HepG2 (cell line): ENCODE data around the gene SEMA4C. TPM values are rescaled to one million over a fixed set of nuclear protein-coding genes. Genes with fewer than 3 reads are reported as not detected.

Experiments
- ATAC-seq: fragments of 200-7000 bp; cut with Tn5 transposase; 3 replicates; pipeline ENCODE4 v1.9.1; 2020; ENCODE audit warnings: mild to moderate bottlenecking, moderate library complexity
- BruUV-seq: library from RNA; stranded (reverse); fragments of 400-500 nt; replicated peaks from 2 replicates; lab custom pipeline; 2021; lab: Mats Ljungman, UMichigan
- CTCF ChIA-PET: fragments of 300-600 bp; formaldehyde crosslinking; extraction: SDS; loops from one replicate; lab custom pipeline; 2021; ENCODE audit warnings: low total read pairs, inconsistent platforms, low intra/inter-chr PET ratio; lab: Yijun Ruan, JAX
- POLR2A ChIA-PET: fragments of 350-600 bp; sonication (Branson Sonifier 250); formaldehyde crosslinking; loops from one replicate; lab custom pipeline; 2020; ENCODE audit warnings: antibody characterized with exemption, inconsistent platforms; lab: Yijun Ruan, JAX
- DNase-seq: peaks from one replicate; pipeline ENCODE4 v3.0.0-alpha.2; 2015; ENCODE audit warnings: low spot score
- FAIRE-seq: peaks from 3 replicates; lab custom pipeline; 2011; peaks lifted over from hg19 to GRCh38; lab: Jason Lieb, UNC
- H2AFZ ChIP-seq: one replicate; pipeline ENCODE4 v1.6.1; 2011; ENCODE audit warnings: low read length, inconsistent platforms
- H3K27ac ChIP-seq: fragments of 300-600 bp; 3 replicates; pipeline ENCODE4 v1.8.0; 2011; ENCODE audit warnings: mixed run types, mild to moderate bottlenecking, mixed read lengths, low read length, inconsistent platforms; ENCODE audit not compliant: insufficient read depth; ENCODE audit errors: extremely low read length
- H3K27me3 ChIP-seq, 2 experiments: fragments of 200-600 bp in 1 of 2; 2 replicates in 1 of 2; 3 replicates in 1 of 2; pipeline versions ENCODE4 v1.6.0 to v1.8.0; 2011; ENCODE audit warnings: low read length in 2 of 2, mild to moderate bottlenecking in 2 of 2, moderate library complexity in 2 of 2, inconsistent platforms in 1 of 2; ENCODE audit not compliant: insufficient read depth in 2 of 2, control insufficient read depth in 1 of 2
- H3K36me3 ChIP-seq, 2 experiments: fragments of 200-600 bp in 1 of 2; replicated peaks in 1 of 2; 2 replicates in 1 of 2; 3 replicates in 1 of 2; pipeline versions ENCODE4 v1.5.1 to v1.8.0; 2011; ENCODE audit warnings: low read length in 2 of 2, inconsistent platforms in 1 of 2; ENCODE audit not compliant: insufficient read depth in 2 of 2, control insufficient read depth in 1 of 2
- H3K4me1 ChIP-seq: 2 replicates; pipeline ENCODE4 v1.5.1; 2012; ENCODE audit warnings: low read length, inconsistent platforms; ENCODE audit not compliant: insufficient read depth
- H3K4me2 ChIP-seq: 2 replicates; pipeline ENCODE4 v1.6.0; 2011; ENCODE audit warnings: low read depth, low read length, inconsistent platforms
- H3K4me3 ChIP-seq, 3 experiments: fragments of 200-600 bp in 1 of 3; sonication (generic), shearing (Covaris generic) in 1 of 3; replicated peaks in 1 of 3; 2 replicates each; pipeline ENCODE4 v1.5.1; 2011 to 2016; ENCODE audit warnings: low read length in 3 of 3, inconsistent platforms in 2 of 3, low read depth in 2 of 3, mild to moderate bottlenecking in 2 of 3, control low read depth in 1 of 3, mixed read lengths in 1 of 3; ENCODE audit not compliant: insufficient read depth in 1 of 3
- H3K79me2 ChIP-seq: one replicate; pipeline ENCODE4 v1.6.1; 2011; ENCODE audit warnings: low read length, inconsistent platforms; ENCODE audit not compliant: insufficient read depth
- H3K9ac ChIP-seq: 2 replicates; pipeline ENCODE4 v1.6.0; 2011; ENCODE audit warnings: mild to moderate bottlenecking, low read depth, low read length, inconsistent platforms; ENCODE audit not compliant: insufficient read depth
- H3K9me3 ChIP-seq: 2 replicates; pipeline ENCODE4 v1.5.1; 2012; ENCODE audit warnings: mild to moderate bottlenecking, low read length
- H4K20me1 ChIP-seq: 2 replicates; pipeline ENCODE4 v1.6.0; 2011; ENCODE audit warnings: inconsistent platforms, mild to moderate bottlenecking, low read length, moderate library complexity; ENCODE audit not compliant: insufficient read depth
- AKNA ChIP-seq: sonication (generic); formaldehyde crosslinking; IDR thresholded peaks from 2 replicates; pipeline ENCODE4 v1.4.0; 2020; ENCODE audit warnings: missing genetic modification reagents, borderline replicate concordance
- BORCS8-MEF2B ChIP-seq: sonication (generic); formaldehyde crosslinking; IDR thresholded peaks from 2 replicates; pipeline ENCODE4 v1.8.0; 2022; ENCODE audit warnings: mild to moderate bottlenecking, missing genetic modification reagents
- GATA4 ChIP-seq: sonication (generic); IDR thresholded peaks from 2 replicates; pipeline ENCODE4 v1.6.1; 2016; ENCODE audit warnings: antibody characterized with exemption, low read depth, borderline replicate concordance
- KLF15 ChIP-seq: sonication (generic); formaldehyde crosslinking; IDR thresholded peaks from 2 replicates; pipeline ENCODE4 v1.8.1; 2023; ENCODE audit warnings: borderline replicate concordance, mild to moderate bottlenecking, inconsistent platforms, missing genetic modification reagents, mixed read lengths
- MBNL3 ChIP-seq: fragments of 250-450 bp; sonication (Bioruptor Pico); conservative IDR thresholded peaks from 2 replicates; pipeline ENCODE4 v1.8.0; 2022; ENCODE audit warnings: mild to moderate bottlenecking, inconsistent platforms
- ZFY ChIP-seq: sonication (generic); formaldehyde crosslinking; IDR thresholded peaks from 2 replicates; pipeline ENCODE4 v1.4.0; 2020; ENCODE audit warnings: missing genetic modification reagents
- ZNF10 ChIP-seq: sonication (generic); formaldehyde crosslinking; IDR thresholded peaks from 2 replicates; pipeline ENCODE4 v1.4.0; 2020; ENCODE audit warnings: mild to moderate bottlenecking, low read depth, missing genetic modification reagents, borderline replicate concordance
- ZNF274 ChIP-seq: sonication (generic); formaldehyde crosslinking; IDR thresholded peaks from 2 replicates; pipeline ENCODE4 v1.5.1; 2020; ENCODE audit warnings: mild to moderate bottlenecking, missing genetic modification reagents
- ZNF709 ChIP-seq: sonication (generic); formaldehyde crosslinking; IDR thresholded peaks from 2 replicates; pipeline ENCODE4 v1.5.0; 2020; ENCODE audit warnings: mild to moderate bottlenecking, missing genetic modification reagents
- WGBS: methylation state at CpG from one replicate; pipeline ENCODE4 v1.1.6; 2017; ENCODE audit warnings: low lambda C conversion rate; 5-methylcytosine and 5-hydroxymethylcytosine counted together
- in situ Hi-C: cut with HindIII; loops from 2 replicates; pipeline ENCODE4 v1.10.0; 2017; ENCODE audit warnings: low pct_unique_long_range_greater_than_20kb; ENCODE audit not compliant: extremely low pct_ligation_motif_present
- intact Hi-C: fragments of 100-400 bp; cut with micrococcal nuclease; formaldehyde crosslinking; loops from one replicate; pipeline ENCODE4 v1.10.0; 2022; ENCODE audit not compliant: unreplicated experiment
- polyA plus RNA-seq, 8 experiments: library from polyadenylated mRNA; depleted of rRNA in 3 of 8; stranded (reverse) in 7 of 8; unstranded in 1 of 8; fragments of >200 nt; fragmentation: Illumina TruSeq in 4 of 8; extraction: Trizol in 4 of 8; gene quantifications; 2 replicates each; pipeline versions ENCODE4 v1.2.1 to v1.2.3, GENCODE V29; 2011 to 2016; ENCODE audit warnings: low read depth in 4 of 8, missing spikeins in 1 of 8, mixed read lengths in 1 of 8; ENCODE audit not compliant: insufficient read depth in 1 of 8
- total RNA-seq, 5 experiments: library from RNA; depleted of rRNA; stranded (reverse); fragments of >200 nt; fragmentation: Illumina TruSeq; extraction: Trizol; gene quantifications; 2 replicates each; pipeline ENCODE4 v1.2.3, GENCODE V29; 2016; ENCODE audit warnings: low read depth in 1 of 5
- TF ChIP-seq, protein P1 (sequence below): sonication (generic); formaldehyde crosslinking; IDR thresholded peaks from 2 replicates; pipeline ENCODE4 v1.8.0; 2022; ENCODE audit warnings: missing genetic modification reagents, mild to moderate bottlenecking, inconsistent platforms, borderline replicate concordance

Gene SEMA4C
- total and polyA plus RNA-seq, 2 of the 13 experiments (the other 11 are each of a cell fraction or from before 2014, with no cell fraction given) = 25.9 to 46.6 TPM

DNA sequence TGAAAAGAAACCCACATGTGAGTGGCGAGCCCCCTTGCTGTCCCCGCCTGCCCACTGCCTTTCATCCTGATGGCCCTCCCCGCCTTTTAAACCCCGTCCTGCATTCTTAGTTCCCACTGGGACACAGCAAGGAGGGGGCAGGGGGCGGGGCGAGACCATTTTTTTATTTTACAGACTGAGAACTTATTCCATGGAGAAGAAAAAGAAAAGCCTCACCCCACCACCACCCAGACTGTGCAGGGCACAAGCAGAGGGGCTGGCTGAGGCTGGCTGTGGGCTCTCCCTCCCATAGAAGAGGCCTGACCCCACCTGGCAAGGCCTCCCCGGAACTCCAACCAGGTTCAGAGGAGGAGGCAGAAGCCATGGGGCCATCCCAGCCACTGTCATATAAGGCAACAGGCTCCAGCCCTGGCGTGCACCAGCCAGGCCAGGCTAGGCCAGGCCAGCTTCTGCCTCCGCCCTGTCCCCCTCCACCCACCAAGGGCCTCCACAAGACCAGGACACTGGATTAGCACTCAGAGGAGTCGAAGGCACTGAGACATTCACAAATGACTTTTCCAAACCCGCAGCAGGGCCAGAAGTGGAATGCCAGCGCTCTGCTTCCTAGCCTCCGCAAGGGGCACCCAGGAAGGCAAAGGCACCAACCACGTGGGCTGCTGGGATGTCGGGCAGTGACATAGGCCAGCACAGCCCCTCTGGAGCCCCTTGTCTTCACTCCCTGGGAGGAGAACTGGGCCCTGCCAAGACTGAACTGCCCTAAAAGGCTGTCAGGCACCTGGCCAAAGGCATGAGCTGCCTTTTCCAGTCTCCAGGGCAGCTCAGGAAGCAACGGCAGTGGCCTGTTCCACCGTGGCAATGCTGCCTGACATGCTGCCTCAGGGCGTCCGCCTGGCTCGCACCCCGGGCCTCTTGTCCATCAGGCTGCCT is 37.5 kb upstream of the SEMA4C start (continued):
- TF ChIP-seq GATA4 (no peak), ZNF10 (CRISPR knock-in tag) (no peak), ZNF709 (CRISPR knock-in tag) (no peak), BORCS8-MEF2B (CRISPR knock-in tag) (no peak), ZFY (CRISPR knock-in tag) (peak; percentile 24; the same call in 1 of the 2 replicates), MBNL3 (CRISPR knock-in tag) (no peak)
- TF ChIP-seq, protein P1, sequence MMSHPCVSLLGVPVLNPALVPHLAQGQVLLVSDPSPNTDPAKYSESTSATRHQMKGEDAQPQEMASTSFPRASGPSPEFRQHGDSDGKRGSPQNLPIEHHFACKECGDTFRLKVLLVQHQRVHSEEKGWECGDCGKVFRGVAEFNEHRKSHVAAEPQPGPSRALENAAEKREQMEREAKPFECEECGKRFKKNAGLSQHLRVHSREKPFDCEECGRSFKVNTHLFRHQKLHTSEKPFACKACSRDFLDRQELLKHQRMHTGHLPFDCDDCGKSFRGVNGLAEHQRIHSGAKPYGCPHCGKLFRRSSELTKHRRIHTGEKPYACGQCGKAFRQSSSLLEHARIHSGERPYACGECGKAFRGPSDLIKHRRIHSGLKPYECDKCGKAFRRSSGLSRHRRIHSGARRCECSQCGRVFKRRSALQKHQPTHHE (CRISPR knock-in tag) = no peak
- TF ChIP-seq, all 625 proteins: peak for 7

- Histone ChIP-seq H3K36me3 (no peaks in the 10 kb centered on the region), H3K4me1 (no peaks in the 10 kb centered on the region), H3K9ac (no peak overlapping the region), H3K4me2 (peak overlapping the region; percentile 19; the same call in 1 of the 2 replicates), H4K20me1 (no peaks in the 10 kb centered on the region), H3K27ac (no peak overlapping the region), H3K27me3 (peaks cover 12 to 56% of the 10 kb centered on the region in 2 experiments), H3K79me2 (no peaks in the 10 kb centered on the region), H3K4me3 (no peak overlapping the region; a peak in 1 of 6 replicates), H2AFZ (no peak overlapping the region), H3K9me3 (no peaks in the 10 kb centered on the region)
- BruUV-seq = no TSS peak
- DNase-seq (no peak), FAIRE-seq (no peak), ATAC-seq (peak; percentile 15; the same call in 1 of the 3 replicates)
- WGBS = 23% methylated on average over 12 of the region's 13 CpGs
- in situ Hi-C loops (no loop called here), intact Hi-C loops (loop anchor here (1.0 kb wide), 1 partner anchor 49 kb away; no protein-coding TSS in a partner anchor)
- CTCF ChIA-PET = no interaction called here
- no peak for TF ChIP-seq AKNA
- TF ChIP-seq KLF15 (CRISPR knock-in tag) = no peak
- 0 out of 2 replicates have a peak, but pooled peaks have one; percentile 36 for TF ChIP-seq ZNF274 (CRISPR knock-in tag)
- POLR2A ChIA-PET = no interaction called here
These were observed 36.8 kb upstream of the SEMA4C start for GRCh38 chr2:96906729-96907114.
